Peyer's patch (tissue), 4 donors: ENCODE data around the gene SLC5A11.

Source experiments
- CTCF ChIP-seq, 6 experiments: fragments of 450-650 bp in 4 of 6; fragments of 200-600 bp in 2 of 6; sonication (generic) in 1 of 6; IDR thresholded peaks; one replicate each; pipeline ENCODE4 v1.5.1; 2017 to 2019; ENCODE audit warnings: antibody characterized with exemption in 6 of 6, mild to moderate bottlenecking in 3 of 6, moderate library complexity in 1 of 6
- POLR2A ChIP-seq, 2 donors: fragments of 450-650 bp; IDR thresholded peaks; one replicate each; pipeline ENCODE4 v1.5.1; 2017; ENCODE audit warnings: antibody characterized with exemption in 2 of 2, mild to moderate bottlenecking in 2 of 2, moderate library complexity in 2 of 2

DNA sequence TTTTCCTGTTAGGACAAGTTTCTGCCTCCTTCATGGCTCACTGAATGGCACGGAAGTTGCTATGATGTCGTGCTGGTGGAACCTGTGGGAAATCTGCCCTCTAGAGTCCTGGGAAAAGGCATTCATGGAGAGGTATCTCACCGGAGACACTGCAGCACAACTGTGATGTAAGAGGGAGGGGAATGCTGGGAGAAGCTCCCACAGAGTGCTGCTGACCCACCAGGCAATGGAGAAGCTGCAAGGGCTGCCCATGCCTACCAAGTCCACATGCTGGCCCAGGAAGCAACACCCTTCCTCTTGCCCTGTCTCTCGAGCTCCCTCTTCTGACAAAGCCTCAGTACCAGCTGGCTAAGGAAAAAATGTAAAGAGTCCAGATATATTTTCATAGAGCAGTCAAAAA is 45.2 kb upstream of the SLC5A11 start:
- no peak for TF ChIP-seq CTCF (IDR thresholded peaks at IDR 0.05)
- no peak for TF ChIP-seq POLR2A (IDR thresholded peaks at IDR 0.05)
